Neutrophil (primary cell): ENCODE data around the gene NRBP1.

Source experiments
- H3K27ac ChIP-seq: fragments of 200-600 bp; sonication (generic); 2 replicates; pipeline ENCODE4 v1.5.1; 2016; ENCODE audit warnings: mild to moderate bottlenecking, moderate library complexity
- H3K27me3 ChIP-seq: fragments of 200-600 bp; sonication (generic); 2 replicates; pipeline ENCODE4 v1.6.0; 2016; ENCODE audit warnings: mild to moderate bottlenecking
- H3K36me3 ChIP-seq: fragments of 200-600 bp; sonication (generic); 2 replicates; pipeline ENCODE4 v1.5.1; 2017
- H3K4me1 ChIP-seq, 2 experiments: fragments of 200-600 bp in 1 of 2; sonication (generic) in 1 of 2; 1 replicate in 1 of 2; 2 replicates in 1 of 2; pipeline versions ENCODE4 v1.5.1 to v1.6.1; 2013 to 2016; ENCODE audit warnings: low read depth in 1 of 2, low read length in 1 of 2, mild to moderate bottlenecking in 1 of 2, moderate library complexity in 1 of 2; ENCODE audit not compliant: control insufficient read depth in 1 of 2, insufficient read depth in 1 of 2
- H3K4me3 ChIP-seq, 2 experiments: fragments of 200-600 bp in 1 of 2; sonication (generic) in 1 of 2; 1 replicate in 1 of 2; 2 replicates in 1 of 2; pipeline ENCODE4 v1.5.1; 2013 to 2016; ENCODE audit warnings: low read depth in 1 of 2, low read length in 1 of 2, mild to moderate bottlenecking in 1 of 2, moderate library complexity in 1 of 2
- H3K9me3 ChIP-seq: fragments of 200-600 bp; sonication (generic); 2 replicates; pipeline ENCODE4 v1.5.1; 2016
- CTCF ChIP-seq: fragments of 200-600 bp; sonication (generic); IDR thresholded peaks from 2 replicates; pipeline ENCODE4 v1.5.1; 2016; ENCODE audit warnings: antibody characterized with exemption

The NRBP1 gene

GRCh38 chr2:27431395-27431794, 3.0 kb downstream of the NRBP1 start:
- no peak for TF ChIP-seq CTCF
- Histone ChIP-seq H3K36me3 (peaks cover 35% of the 10 kb centered on the region), H3K4me3 (no peak overlapping the region), H3K9me3 (no peaks in the 10 kb centered on the region), H3K27me3 (no peaks in the 10 kb centered on the region), H3K27ac (no peak overlapping the region), H3K4me1 (peaks cover 24% of the 10 kb centered on the region in 2 experiments)

GRCh38 chr2:27435628-27436027, 7.2 kb downstream of the NRBP1 start:
- Histone ChIP-seq H3K27ac (no peak overlapping the region), H3K36me3 (peaks cover 77% of the 10 kb centered on the region), H3K9me3 (no peaks in the 10 kb centered on the region), H3K27me3 (no peaks in the 10 kb centered on the region), H3K4me1 (peaks cover under 1% of the 10 kb centered on the region in 2 experiments), H3K4me3 (no peak overlapping the region)
- no peak for TF ChIP-seq CTCF

GRCh38 chr2:27441226-27441926, 12.9 kb downstream of the NRBP1 start:
- Histone ChIP-seq H3K9me3 (no peaks in the 10 kb centered on the region), H3K4me3 (no peak overlapping the region), H3K27ac (peak overlapping the region; percentile 5), H3K36me3 (peaks cover 84% of the 10 kb centered on the region), H3K4me1 (peaks cover 0 to 3% of the 10 kb centered on the region in 2 experiments), H3K27me3 (no peaks in the 10 kb centered on the region)
- TF ChIP-seq CTCF: no peak

GRCh38 chr2:27441958-27442919, 13.8 kb downstream of the NRBP1 start, which contains the start of gene KRTCAP3:
Gene KRTCAP3 (plus strand): TSS chr2:27442381. CDS start chr2:27442413, 32 bp downstream.
- H3K36me3 ChIP-seq: peaks cover 76% of the 10 kb centered on the region
- no peaks in the 10 kb centered on the region for H3K27me3 ChIP-seq
- H3K4me3 ChIP-seq: no peak within 1 kb of the TSS
- no peak for TF ChIP-seq CTCF
- peak within 1 kb of the TSS; percentile 13 for H3K27ac ChIP-seq
- H3K4me1 ChIP-seq: peaks cover 0 to 3% of the 10 kb centered on the region in 2 experiments
- no peaks in the 10 kb centered on the region for H3K9me3 ChIP-seq

- Histone ChIP-seq H3K27ac (peak overlapping the region; percentile 13), H3K4me1 (peaks cover 0 to 3% of the 10 kb centered on the region in 2 experiments), H3K4me3 (no peak overlapping the region), H3K27me3 (no peaks in the 10 kb centered on the region), H3K36me3 (peaks cover 69% of the 10 kb centered on the region), H3K9me3 (no peaks in the 10 kb centered on the region)
- no peak for TF ChIP-seq CTCF
Measured at GRCh38 chr2:27442920-27443282, 14.5 kb downstream of the NRBP1 start.
